Liver (tissue), 9 donors: Measurements from ENCODE around the gene NBEAL1. TPM values are rescaled to one million over a fixed set of nuclear protein-coding genes. Genes with fewer than 3 reads are reported as not detected.
"Not testable (repeated sequence)": the region's sequence is repeated elsewhere in the genome, so short reads cannot be mapped to it uniquely, and the experiment has no call there.

ENCODE experiments used
- DNase-seq: peaks from one replicate; pipeline ENCODE4 v3.0.0-alpha.2; 2017; ENCODE audit warnings: low spot score
- H3K27ac ChIP-seq, 2 donors: one replicate each; pipeline ENCODE4 v1.7.0; 2013; ENCODE audit warnings: inconsistent platforms in 2 of 2, low read length in 2 of 2, control low read depth in 1 of 2, low read depth in 1 of 2, mild to moderate bottlenecking in 1 of 2
- H3K27me3 ChIP-seq, 4 donors: one replicate each; pipeline versions ENCODE4 v1.6.1 to v1.7.0; 2013; ENCODE audit warnings: low read length in 3 of 4, inconsistent platforms in 1 of 4, mild to moderate bottlenecking in 1 of 4, moderate library complexity in 1 of 4; ENCODE audit not compliant: control insufficient read depth in 4 of 4, insufficient read depth in 4 of 4
- H3K36me3 ChIP-seq, 4 donors: one replicate each; pipeline versions ENCODE4 v1.6.1 to v1.7.0; 2013; ENCODE audit warnings: low read length in 3 of 4, mild to moderate bottlenecking in 3 of 4, low read depth in 1 of 4, moderate library complexity in 1 of 4; ENCODE audit not compliant: control insufficient read depth in 4 of 4, insufficient read depth in 3 of 4
- H3K4me1 ChIP-seq, 4 donors: one replicate each; pipeline versions ENCODE4 v1.6.1 to v1.7.0; 2013; ENCODE audit warnings: low read length in 3 of 4, mild to moderate bottlenecking in 3 of 4, moderate library complexity in 1 of 4; ENCODE audit not compliant: control insufficient read depth in 4 of 4, insufficient read depth in 4 of 4
- H3K4me3 ChIP-seq, 3 donors: one replicate each; pipeline versions ENCODE4 v1.6.1 to v1.7.0; 2013; ENCODE audit warnings: low read length in 3 of 3, control low read depth in 1 of 3, low read depth in 1 of 3, mild to moderate bottlenecking in 1 of 3
- H3K9ac ChIP-seq, 2 donors: one replicate each; pipeline ENCODE4 v1.7.0; 2013; ENCODE audit warnings: low read length in 2 of 2, mild to moderate bottlenecking in 2 of 2, moderate library complexity in 2 of 2, control low read depth in 1 of 2, low read depth in 1 of 2
- H3K9me3 ChIP-seq, 4 donors: one replicate each; pipeline versions ENCODE4 v1.6.1 to v1.7.0; 2013; ENCODE audit warnings: low read length in 3 of 4; ENCODE audit not compliant: control insufficient read depth in 4 of 4
- EGR1 ChIP-seq, 2 donors: IDR thresholded peaks; 2 replicates each; pipeline ENCODE4 v1.6.1; 2016 to 2018; ENCODE audit warnings: antibody characterized with exemption in 2 of 2, low read depth in 2 of 2
- FOXA2 ChIP-seq: IDR thresholded peaks from 2 replicates; pipeline ENCODE4 v1.6.1; 2016; ENCODE audit warnings: antibody characterized with exemption
- GABPA ChIP-seq, 2 donors: IDR thresholded peaks in 1 of 2; conservative IDR thresholded peaks in 1 of 2; 2 replicates each; pipeline ENCODE4 v1.6.1; 2016; ENCODE audit warnings: antibody characterized with exemption in 2 of 2, mild to moderate bottlenecking in 1 of 2, moderate library complexity in 1 of 2
- HNF4A ChIP-seq, 2 donors: conservative IDR thresholded peaks; 2 replicates each; pipeline ENCODE4 v1.6.1; 2016; ENCODE audit warnings: antibody characterized with exemption in 2 of 2, mild to moderate bottlenecking in 2 of 2
- NR2F2 ChIP-seq: IDR thresholded peaks from 2 replicates; pipeline ENCODE4 v1.6.1; 2016; ENCODE audit warnings: antibody characterized with exemption
- SP1 ChIP-seq: IDR thresholded peaks from 2 replicates; pipeline ENCODE4 v1.6.1; 2018; ENCODE audit warnings: antibody characterized with exemption, mild to moderate bottlenecking
- TAF1 ChIP-seq: conservative IDR thresholded peaks from 2 replicates; pipeline ENCODE4 v1.6.1; 2016; ENCODE audit warnings: antibody characterized with exemption, mild to moderate bottlenecking
- WGBS: extraction: QIAGEN DNeasy Blood & Tissue Kit; methylation state at CpG from one replicate; pipeline ENCODE4 v1.1.7; 2013; 5-methylcytosine and 5-hydroxymethylcytosine counted together
- polyA plus RNA-seq, 2 donors: library from polyadenylated mRNA; stranded (reverse) in 1 of 2; unstranded in 1 of 2; fragments of 200-250 nt in 1 of 2; fragments of >200 nt in 1 of 2; fragmentation: Nextera tagmentation in 1 of 2; extraction: Ambion mirVana in 1 of 2; gene quantifications; one replicate each; pipeline versions ENCODE4 v1.2.1 to v1.2.3, GENCODE V29; 2013 to 2015
- total RNA-seq, 2 donors: library from RNA; depleted of rRNA; stranded (reverse); fragments of >200 nt; gene quantifications; one replicate each; pipeline ENCODE4 v1.2.3, GENCODE V29; 2014
- TF ChIP-seq, protein P1 (sequence below): fragments of 150-350 bp; IDR thresholded peaks from 2 replicates; pipeline ENCODE4 v1.5.1; 2017; ENCODE audit warnings: improper control_type of control experiment, low read depth, low read length; ENCODE audit not compliant: missing input control
- TF ChIP-seq, protein P2 (sequence below): IDR thresholded peaks from 2 replicates; pipeline ENCODE4 v1.6.1; 2016; ENCODE audit warnings: antibody characterized with exemption, mild to moderate bottlenecking
- donor health status: healthy.
- donor health status: healthy.
- donor health status: healthy.
- donor health status: healthy.
- donor health status: healthy.

NBEAL1 gene
- total and polyA plus RNA-seq, 4 donors, result 4.4 to 47.9 (median 17.0) TPM

- Histone ChIP-seq H3K27ac (no peak overlapping the region), H3K9ac (no peak overlapping the region), H3K9me3 (no peaks in the 10 kb centered on the region), H3K4me3 (no peak overlapping the region), H3K4me1 (no peaks in the 10 kb centered on the region), H3K27me3 (no peaks in the 10 kb centered on the region), H3K36me3 (peaks cover 0 to 16% (median 4%) of the 10 kb centered on the region in 4 donors)
- TF ChIP-seq SP1 (no peak), HNF4A (conservative IDR thresholded peaks at IDR 0.05) (no peak), EGR1 (IDR thresholded peaks at IDR 0.05; ENCODE audit: low read depth in 2 of 2) (no peak), GABPA (IDR thresholded peaks at IDR 0.05 in 1 of 2, conservative IDR thresholded peaks at IDR 0.05 in 1 of 2) (no peak), NR2F2 (no peak), TAF1 (no peak)
- TF ChIP-seq, protein P1, sequence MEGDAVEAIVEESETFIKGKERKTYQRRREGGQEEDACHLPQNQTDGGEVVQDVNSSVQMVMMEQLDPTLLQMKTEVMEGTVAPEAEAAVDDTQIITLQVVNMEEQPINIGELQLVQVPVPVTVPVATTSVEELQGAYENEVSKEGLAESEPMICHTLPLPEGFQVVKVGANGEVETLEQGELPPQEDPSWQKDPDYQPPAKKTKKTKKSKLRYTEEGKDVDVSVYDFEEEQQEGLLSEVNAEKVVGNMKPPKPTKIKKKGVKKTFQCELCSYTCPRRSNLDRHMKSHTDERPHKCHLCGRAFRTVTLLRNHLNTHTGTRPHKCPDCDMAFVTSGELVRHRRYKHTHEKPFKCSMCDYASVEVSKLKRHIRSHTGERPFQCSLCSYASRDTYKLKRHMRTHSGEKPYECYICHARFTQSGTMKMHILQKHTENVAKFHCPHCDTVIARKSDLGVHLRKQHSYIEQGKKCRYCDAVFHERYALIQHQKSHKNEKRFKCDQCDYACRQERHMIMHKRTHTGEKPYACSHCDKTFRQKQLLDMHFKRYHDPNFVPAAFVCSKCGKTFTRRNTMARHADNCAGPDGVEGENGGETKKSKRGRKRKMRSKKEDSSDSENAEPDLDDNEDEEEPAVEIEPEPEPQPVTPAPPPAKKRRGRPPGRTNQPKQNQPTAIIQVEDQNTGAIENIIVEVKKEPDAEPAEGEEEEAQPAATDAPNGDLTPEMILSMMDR, result no peak
- TF ChIP-seq, protein P2, sequence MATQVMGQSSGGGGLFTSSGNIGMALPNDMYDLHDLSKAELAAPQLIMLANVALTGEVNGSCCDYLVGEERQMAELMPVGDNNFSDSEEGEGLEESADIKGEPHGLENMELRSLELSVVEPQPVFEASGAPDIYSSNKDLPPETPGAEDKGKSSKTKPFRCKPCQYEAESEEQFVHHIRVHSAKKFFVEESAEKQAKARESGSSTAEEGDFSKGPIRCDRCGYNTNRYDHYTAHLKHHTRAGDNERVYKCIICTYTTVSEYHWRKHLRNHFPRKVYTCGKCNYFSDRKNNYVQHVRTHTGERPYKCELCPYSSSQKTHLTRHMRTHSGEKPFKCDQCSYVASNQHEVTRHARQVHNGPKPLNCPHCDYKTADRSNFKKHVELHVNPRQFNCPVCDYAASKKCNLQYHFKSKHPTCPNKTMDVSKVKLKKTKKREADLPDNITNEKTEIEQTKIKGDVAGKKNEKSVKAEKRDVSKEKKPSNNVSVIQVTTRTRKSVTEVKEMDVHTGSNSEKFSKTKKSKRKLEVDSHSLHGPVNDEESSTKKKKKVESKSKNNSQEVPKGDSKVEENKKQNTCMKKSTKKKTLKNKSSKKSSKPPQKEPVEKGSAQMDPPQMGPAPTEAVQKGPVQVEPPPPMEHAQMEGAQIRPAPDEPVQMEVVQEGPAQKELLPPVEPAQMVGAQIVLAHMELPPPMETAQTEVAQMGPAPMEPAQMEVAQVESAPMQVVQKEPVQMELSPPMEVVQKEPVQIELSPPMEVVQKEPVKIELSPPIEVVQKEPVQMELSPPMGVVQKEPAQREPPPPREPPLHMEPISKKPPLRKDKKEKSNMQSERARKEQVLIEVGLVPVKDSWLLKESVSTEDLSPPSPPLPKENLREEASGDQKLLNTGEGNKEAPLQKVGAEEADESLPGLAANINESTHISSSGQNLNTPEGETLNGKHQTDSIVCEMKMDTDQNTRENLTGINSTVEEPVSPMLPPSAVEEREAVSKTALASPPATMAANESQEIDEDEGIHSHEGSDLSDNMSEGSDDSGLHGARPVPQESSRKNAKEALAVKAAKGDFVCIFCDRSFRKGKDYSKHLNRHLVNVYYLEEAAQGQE, result no peak
- no peak for DNase-seq
- WGBS, result 85% methylated on average over 1 of the region's 1 CpG
Measured at GRCh38 chr2:203155406-203155805, 140.7 kb downstream of the NBEAL1 start.

GRCh38 chr2:203162722-203163121 lies 148.0 kb downstream of the NBEAL1 start:
- H3K4me3 ChIP-seq, H3K27ac ChIP-seq, DNase-seq, H3K9me3 ChIP-seq, H3K9ac ChIP-seq, H3K4me1 ChIP-seq, H3K27me3 ChIP-seq: not testable (repeated sequence)
- peaks cover 3 to 23% (median 10%) of the 10 kb centered on the region in 4 donors for H3K36me3 ChIP-seq
- WGBS, result 97% methylated on average over 5 of the region's 5 CpGs

GRCh38 chr2:203164311-203164935 lies 149.7 kb downstream of the NBEAL1 start:
- H3K4me1 ChIP-seq, result no peaks in the 10 kb centered on the region
- no peak for DNase-seq
- no peak overlapping the region for H3K4me3 ChIP-seq
- no peaks in the 10 kb centered on the region for H3K9me3 ChIP-seq
- no peak for TF ChIP-seq HNF4A (conservative IDR thresholded peaks at IDR 0.05)
- TF ChIP-seq FOXA2, result no peak
- TF ChIP-seq, protein P1, result no peak
- no peaks in the 10 kb centered on the region for H3K27me3 ChIP-seq
- H3K36me3 ChIP-seq, result peaks cover 2 to 19% (median 13%) of the 10 kb centered on the region in 4 donors
- no peak overlapping the region for H3K9ac ChIP-seq
- H3K27ac ChIP-seq, result no peak overlapping the region
- 94% methylated on average over 1 of the region's 1 CpG for WGBS
